GM12801 (cell line): ENCODE data around the gene PMFBP1.

ENCODE experiments used
- CTCF ChIP-seq: IDR thresholded peaks from one replicate; pipeline ENCODE4 v1.5.1; 2011; ENCODE audit warnings: control low read depth; ENCODE audit not compliant: insufficient read length; ENCODE audit errors: extremely low read depth

Gene PMFBP1

GRCh38 chr16:72122916-72123315 lies 49.0 kb downstream of the PMFBP1 start:
- no peak for TF ChIP-seq CTCF

- no peak for TF ChIP-seq CTCF
Observed at GRCh38 chr16:72122308-72122707, 49.6 kb downstream of the PMFBP1 start.

- no peak for TF ChIP-seq CTCF
Observed at GRCh38 chr16:72120026-72120425, 51.9 kb downstream of the PMFBP1 start.

GRCh38 chr16:72113616-72113945 lies 58.4 kb downstream of the PMFBP1 start:
- no peak for TF ChIP-seq CTCF

- no peak for TF ChIP-seq CTCF
Observed at GRCh38 chr16:72112906-72113615, 58.9 kb downstream of the PMFBP1 start.

GRCh38 chr16:72112452-72112792 lies 59.5 kb downstream of the PMFBP1 start:
- no peak for TF ChIP-seq CTCF

- no peak for TF ChIP-seq CTCF
Observed at GRCh38 chr16:72111657-72112451, 60.1 kb downstream of the PMFBP1 start.
